IPS DF 4.7 (cell line): Measurements from ENCODE around the gene NKIRAS1.
"Not testable (repeated sequence)": the region's sequence is repeated elsewhere in the genome, so short reads cannot be mapped to it uniquely, and the experiment has no call there.

Source experiments
- DNase-seq: peaks from one replicate; pipeline ENCODE4 v3.0.0-alpha.2; 2013; ENCODE audit warnings: low spot score; ENCODE audit errors: extremely low read depth

The NKIRAS1 gene

GRCh38 chr3:23940775-23941174 lies 24.0 kb upstream of the NKIRAS1 start:
- DNase-seq: no peak

- no peak for DNase-seq
These were observed 21.9 kb upstream of the NKIRAS1 start for GRCh38 chr3:23938688-23939087.

- no peak for DNase-seq
These were observed 20.5 kb upstream of the NKIRAS1 start for GRCh38 chr3:23937296-23937695.

GRCh38 chr3:23934253-23934652 lies 17.5 kb upstream of the NKIRAS1 start:
- DNase-seq: no peak

GRCh38 chr3:23932571-23932970 lies 15.8 kb upstream of the NKIRAS1 start:
- no peak for DNase-seq

GRCh38 chr3:23931597-23931996 lies 14.8 kb upstream of the NKIRAS1 start:
- no peak for DNase-seq

- no peak for DNase-seq
These were observed 11.7 kb upstream of the NKIRAS1 start for GRCh38 chr3:23928524-23928923.

GRCh38 chr3:23926736-23927135 lies 9.9 kb upstream of the NKIRAS1 start:
- no peak for DNase-seq

GRCh38 chr3:23926246-23926645 lies 9.5 kb upstream of the NKIRAS1 start:
- no peak for DNase-seq

- DNase-seq: no peak
These were observed 7.0 kb upstream of the NKIRAS1 start for GRCh38 chr3:23923786-23924185.

- no peak for DNase-seq
These were observed 4.3 kb upstream of the NKIRAS1 start for GRCh38 chr3:23921052-23921511.

- no peak for DNase-seq
These were observed 3.4 kb upstream of the NKIRAS1 start for GRCh38 chr3:23920151-23920655.

- DNase-seq: no peak
These were observed 2.8 kb upstream of the NKIRAS1 start for GRCh38 chr3:23919628-23920027.

- DNase-seq: not testable (repeated sequence)
These were observed 1.5 kb upstream of the NKIRAS1 start for GRCh38 chr3:23918331-23918730.

- DNase-seq: not testable (repeated sequence)
These were observed 1.0 kb upstream of the NKIRAS1 start for GRCh38 chr3:23917679-23918303.

- DNase-seq: no peak
These were observed 471 bp downstream of the NKIRAS1 start for GRCh38 chr3:23916152-23916885.

- no peak for DNase-seq
These were observed 1.2 kb downstream of the NKIRAS1 start for GRCh38 chr3:23915537-23916108.

- DNase-seq: no peak
These were observed 2.7 kb downstream of the NKIRAS1 start for GRCh38 chr3:23913873-23914743.

GRCh38 chr3:23913182-23913581 lies 3.6 kb downstream of the NKIRAS1 start:
- DNase-seq: no peak

- DNase-seq: not testable (repeated sequence)
These were observed 4.5 kb downstream of the NKIRAS1 start for GRCh38 chr3:23912335-23912734.

- DNase-seq: no peak
These were observed 5.4 kb downstream of the NKIRAS1 start for GRCh38 chr3:23911397-23911796.
